T-helper 1 cell treated with Interleukin-12 subunit alpha and Interleukin-12 subunit beta and Interleukin-4 antibody, amounts not matched to agents 30 ng/mL and 1 ng/mL, for 36 hours (primary cell): Measurements from ENCODE around the gene CDC27. TPM values are rescaled to one million over a fixed set of nuclear protein-coding genes. Genes with fewer than 3 reads are reported as not detected.
"Not testable (repeated sequence)": the region's sequence is repeated elsewhere in the genome, so short reads cannot be mapped to it uniquely, and the experiment has no call there.

ENCODE experiments used
- intact Hi-C: fragments of 100-400 bp; cut with micrococcal nuclease; formaldehyde crosslinking; loops from one replicate; pipeline ENCODE4 v1.15.1; 2024
- total RNA-seq: library from RNA; stranded (reverse); gene quantifications from 2 replicates; pipeline ENCODE4 v1.2.3, GENCODE V29; 2022

CDC27 gene
- total RNA-seq, 1 donor from 2014 or later, result 122 TPM

- intact Hi-C loops, result not testable (repeated sequence)
These were observed 115.5 kb downstream of the CDC27 start for GRCh38 chr17:47073629-47074028.

- intact Hi-C loops, result no loop called here
These were observed 116.2 kb downstream of the CDC27 start for GRCh38 chr17:47072886-47073285.

DNA sequence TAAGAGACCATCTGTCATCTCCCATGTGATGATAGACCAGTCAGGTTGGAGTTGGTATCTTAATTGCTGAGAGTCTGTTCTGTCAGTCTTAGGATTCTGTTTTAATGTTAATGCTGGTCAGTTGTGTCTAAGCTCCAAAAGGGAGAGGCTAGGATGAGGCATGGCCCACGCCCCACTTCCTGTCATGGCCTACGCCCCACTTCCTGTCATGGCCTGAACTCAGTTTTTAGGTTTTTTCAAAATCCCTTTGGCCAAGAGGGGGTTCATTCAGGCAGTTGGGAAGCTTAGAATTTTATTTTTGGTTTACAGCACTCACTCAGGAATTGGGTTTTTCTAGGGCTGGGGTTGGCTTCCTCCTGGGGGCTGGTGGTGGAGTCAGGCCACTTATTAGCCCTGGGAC, 117.9 kb downstream of the CDC27 start:
- intact Hi-C loops, result not testable (repeated sequence)

- intact Hi-C loops, result not testable (repeated sequence)
These were observed 118.8 kb downstream of the CDC27 start for GRCh38 chr17:47070266-47070665.

Other genes with a start within 250 kb of the CDC27 start
- gene RPRML, start 210.0 kb downstream of the CDC27 start, total RNA-seq, result not detected in 2 replicates
- gene MYL4, start 20.1 kb upstream of the CDC27 start, total RNA-seq, result 0.39 TPM in 1 of 2 replicates, not detected in the other
- 0.42 and 0.59 TPM in 2 replicates for gene ITGB3, start 64.5 kb upstream of the CDC27 start, total RNA-seq
- 3.1 TPM in 2 replicates for gene EFCAB13, start 134.7 kb upstream of the CDC27 start, total RNA-seq